ENCODE data around the gene SLC43A1.

DNA sequence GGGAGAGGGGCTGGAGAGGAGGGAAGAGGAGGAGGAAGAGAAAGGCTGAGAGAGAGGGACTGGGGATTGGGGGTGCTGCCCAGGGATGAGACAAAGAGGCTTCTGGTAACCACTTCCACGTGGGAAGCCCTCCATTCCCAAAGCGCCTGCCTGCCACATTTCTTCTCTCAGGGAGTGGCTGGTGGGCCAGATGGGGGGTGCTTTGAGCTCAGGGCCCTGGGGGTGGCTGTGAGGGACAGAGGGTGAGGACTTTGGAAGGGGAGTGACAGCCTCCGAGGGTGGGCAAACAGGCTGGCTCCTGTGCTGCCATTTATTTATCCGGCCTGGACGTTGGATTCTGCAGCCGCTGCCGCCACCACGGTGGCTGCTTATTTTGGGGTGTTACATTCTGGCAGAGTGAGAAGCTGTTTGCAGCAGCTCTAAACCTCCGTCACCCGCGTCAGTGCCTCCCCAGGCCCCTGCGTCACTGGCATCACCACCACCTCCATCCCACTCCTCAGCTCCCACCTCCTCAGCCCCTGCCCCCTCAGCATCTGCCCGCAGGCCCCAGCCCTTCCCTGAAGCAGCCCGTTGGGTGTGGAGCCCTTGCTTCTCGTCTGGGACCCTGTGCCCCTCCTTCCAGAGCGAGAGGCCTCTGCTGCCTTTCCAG is 53.5 kb downstream of the SLC43A1 start:
- TF ChIP-seq, protein P1, sequence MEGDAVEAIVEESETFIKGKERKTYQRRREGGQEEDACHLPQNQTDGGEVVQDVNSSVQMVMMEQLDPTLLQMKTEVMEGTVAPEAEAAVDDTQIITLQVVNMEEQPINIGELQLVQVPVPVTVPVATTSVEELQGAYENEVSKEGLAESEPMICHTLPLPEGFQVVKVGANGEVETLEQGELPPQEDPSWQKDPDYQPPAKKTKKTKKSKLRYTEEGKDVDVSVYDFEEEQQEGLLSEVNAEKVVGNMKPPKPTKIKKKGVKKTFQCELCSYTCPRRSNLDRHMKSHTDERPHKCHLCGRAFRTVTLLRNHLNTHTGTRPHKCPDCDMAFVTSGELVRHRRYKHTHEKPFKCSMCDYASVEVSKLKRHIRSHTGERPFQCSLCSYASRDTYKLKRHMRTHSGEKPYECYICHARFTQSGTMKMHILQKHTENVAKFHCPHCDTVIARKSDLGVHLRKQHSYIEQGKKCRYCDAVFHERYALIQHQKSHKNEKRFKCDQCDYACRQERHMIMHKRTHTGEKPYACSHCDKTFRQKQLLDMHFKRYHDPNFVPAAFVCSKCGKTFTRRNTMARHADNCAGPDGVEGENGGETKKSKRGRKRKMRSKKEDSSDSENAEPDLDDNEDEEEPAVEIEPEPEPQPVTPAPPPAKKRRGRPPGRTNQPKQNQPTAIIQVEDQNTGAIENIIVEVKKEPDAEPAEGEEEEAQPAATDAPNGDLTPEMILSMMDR (conservative IDR thresholded peaks at IDR 0.05), result no peak
- no peak for TF ChIP-seq ZFX (IDR thresholded peaks at IDR 0.05)

Data from C4-2B (cell line).